ENCODE data around the gene CDH22. TPM values are rescaled to one million over a fixed set of nuclear protein-coding genes. Genes with fewer than 3 reads are reported as not detected.

Gene CDH22
- polyA plus RNA-seq, 1 donor from 2014 or later: 2.1 TPM

DNA sequence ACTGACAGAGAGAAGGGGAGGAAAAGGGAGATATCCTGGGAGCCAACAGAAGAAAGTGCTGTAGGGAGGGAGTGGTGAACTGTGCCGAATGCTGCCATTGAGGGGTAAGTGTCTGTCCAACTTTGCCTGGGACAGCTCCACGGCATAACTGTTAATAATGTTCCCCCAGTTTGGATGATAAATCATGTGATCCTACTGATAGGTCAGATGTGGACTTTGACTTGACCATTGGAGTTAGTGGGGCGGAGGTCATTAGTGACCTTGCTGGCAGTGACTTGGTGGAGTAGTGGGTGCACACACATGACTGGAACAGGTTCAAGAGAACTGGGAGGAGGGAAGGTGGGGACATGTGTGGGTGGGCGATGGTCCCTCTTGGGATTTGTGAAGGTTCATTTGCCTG is 50.4 kb downstream of the CDH22 start:
- H2AFZ ChIP-seq (ENCODE audit: low read depth, low read length): no peak overlapping the region
- no peaks in the 10 kb centered on the region for H3K9me2 ChIP-seq (ENCODE audit: insufficient read depth, low read length)
- no peaks in the 10 kb centered on the region for H3K79me2 ChIP-seq (replicated peaks; ENCODE audit: insufficient read depth, low read length)
- no peak for TF ChIP-seq CTCF (IDR thresholded peaks at IDR 0.05; ENCODE audit: poor library complexity, severe bottlenecking)
- no peak for TF ChIP-seq EZH2 (IDR thresholded peaks at IDR 0.05; ENCODE audit: borderline replicate concordance, insufficient read depth, low read length, poor library complexity, severe bottlenecking)
- TF ChIP-seq MXI1 (conservative IDR thresholded peaks at IDR 0.05; ENCODE audit: poor library complexity, severe bottlenecking): no peak
- no peak for TF ChIP-seq RAD21 (conservative IDR thresholded peaks at IDR 0.05)
- TF ChIP-seq TAF1 (IDR thresholded peaks at IDR 0.05; ENCODE audit: low read depth): no peak
- no peak for TF ChIP-seq EP300 (conservative IDR thresholded peaks at IDR 0.05; ENCODE audit: poor library complexity, severe bottlenecking)
- TF ChIP-seq POLR2AphosphoS5 (IDR thresholded peaks at IDR 0.05): no peak
- no peaks in the 10 kb centered on the region for H4K20me1 ChIP-seq (ENCODE audit: insufficient read depth)
- no peaks in the 10 kb centered on the region for H3F3A ChIP-seq (ENCODE audit: insufficient read depth, low read length, poor library complexity, severe bottlenecking)
- H3K27me3 ChIP-seq (ENCODE audit: insufficient read depth, low read depth, low read length): peaks cover 9% of the 10 kb centered on the region
- no peak overlapping the region for H3K4me3 ChIP-seq (ENCODE audit: low read length)
- H3K9ac ChIP-seq (ENCODE audit: low read length): no peak overlapping the region
- H3K4me2 ChIP-seq (ENCODE audit: low read length): no peak overlapping the region
- no peaks in the 10 kb centered on the region for H3K36me3 ChIP-seq (ENCODE audit: insufficient read depth, low read length)
- no peaks in the 10 kb centered on the region for H3K9me3 ChIP-seq (ENCODE audit: low read length)
- no peak overlapping the region for H3K27ac ChIP-seq (ENCODE audit: low read length)

DNA sequence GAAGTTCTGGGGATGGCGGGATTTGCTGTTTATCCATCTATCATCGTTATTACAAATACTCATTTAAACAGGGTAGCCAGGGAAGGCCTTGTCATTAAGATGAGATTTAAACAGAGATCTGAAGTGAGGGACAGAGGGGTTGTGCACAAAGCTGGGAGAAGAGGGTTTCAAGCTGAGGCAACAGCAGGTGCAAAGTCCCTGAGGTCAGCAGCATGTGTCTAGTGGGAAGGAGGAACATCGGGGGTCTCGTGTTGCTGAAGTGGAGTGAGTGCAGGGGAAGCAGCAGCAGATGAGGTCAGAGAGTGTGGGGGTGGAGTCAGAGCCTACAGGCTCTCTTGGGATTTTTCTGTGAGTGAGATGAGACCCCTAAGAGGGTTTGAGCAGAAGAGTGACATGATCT is 52.0 kb downstream of the CDH22 start:
- no peak overlapping the region for H3K4me2 ChIP-seq (ENCODE audit: low read length)
- H3K9me3 ChIP-seq (ENCODE audit: low read length): no peaks in the 10 kb centered on the region
- H3F3A ChIP-seq (ENCODE audit: insufficient read depth, low read length, poor library complexity, severe bottlenecking): no peaks in the 10 kb centered on the region
- no peak overlapping the region for H2AFZ ChIP-seq (ENCODE audit: low read depth, low read length)
- H3K79me2 ChIP-seq (replicated peaks; ENCODE audit: insufficient read depth, low read length): no peaks in the 10 kb centered on the region
- H4K20me1 ChIP-seq (ENCODE audit: insufficient read depth): no peaks in the 10 kb centered on the region
- H3K4me3 ChIP-seq (ENCODE audit: low read length): no peak overlapping the region
- peaks cover 25% of the 10 kb centered on the region for H3K27me3 ChIP-seq (ENCODE audit: insufficient read depth, low read depth, low read length)
- H3K27ac ChIP-seq (ENCODE audit: low read length): no peak overlapping the region
- H3K36me3 ChIP-seq (ENCODE audit: insufficient read depth, low read length): no peaks in the 10 kb centered on the region
- H3K9me2 ChIP-seq (ENCODE audit: insufficient read depth, low read length): no peaks in the 10 kb centered on the region
- TF ChIP-seq TAF1 (IDR thresholded peaks at IDR 0.05; ENCODE audit: low read depth): no peak
- TF ChIP-seq SMC3 (conservative IDR thresholded peaks at IDR 0.05; ENCODE audit: poor library complexity): no peak
- TF ChIP-seq CTCF (IDR thresholded peaks at IDR 0.05; ENCODE audit: poor library complexity, severe bottlenecking): no peak
- no peak for TF ChIP-seq RAD21 (conservative IDR thresholded peaks at IDR 0.05)
- TF ChIP-seq, protein P1, sequence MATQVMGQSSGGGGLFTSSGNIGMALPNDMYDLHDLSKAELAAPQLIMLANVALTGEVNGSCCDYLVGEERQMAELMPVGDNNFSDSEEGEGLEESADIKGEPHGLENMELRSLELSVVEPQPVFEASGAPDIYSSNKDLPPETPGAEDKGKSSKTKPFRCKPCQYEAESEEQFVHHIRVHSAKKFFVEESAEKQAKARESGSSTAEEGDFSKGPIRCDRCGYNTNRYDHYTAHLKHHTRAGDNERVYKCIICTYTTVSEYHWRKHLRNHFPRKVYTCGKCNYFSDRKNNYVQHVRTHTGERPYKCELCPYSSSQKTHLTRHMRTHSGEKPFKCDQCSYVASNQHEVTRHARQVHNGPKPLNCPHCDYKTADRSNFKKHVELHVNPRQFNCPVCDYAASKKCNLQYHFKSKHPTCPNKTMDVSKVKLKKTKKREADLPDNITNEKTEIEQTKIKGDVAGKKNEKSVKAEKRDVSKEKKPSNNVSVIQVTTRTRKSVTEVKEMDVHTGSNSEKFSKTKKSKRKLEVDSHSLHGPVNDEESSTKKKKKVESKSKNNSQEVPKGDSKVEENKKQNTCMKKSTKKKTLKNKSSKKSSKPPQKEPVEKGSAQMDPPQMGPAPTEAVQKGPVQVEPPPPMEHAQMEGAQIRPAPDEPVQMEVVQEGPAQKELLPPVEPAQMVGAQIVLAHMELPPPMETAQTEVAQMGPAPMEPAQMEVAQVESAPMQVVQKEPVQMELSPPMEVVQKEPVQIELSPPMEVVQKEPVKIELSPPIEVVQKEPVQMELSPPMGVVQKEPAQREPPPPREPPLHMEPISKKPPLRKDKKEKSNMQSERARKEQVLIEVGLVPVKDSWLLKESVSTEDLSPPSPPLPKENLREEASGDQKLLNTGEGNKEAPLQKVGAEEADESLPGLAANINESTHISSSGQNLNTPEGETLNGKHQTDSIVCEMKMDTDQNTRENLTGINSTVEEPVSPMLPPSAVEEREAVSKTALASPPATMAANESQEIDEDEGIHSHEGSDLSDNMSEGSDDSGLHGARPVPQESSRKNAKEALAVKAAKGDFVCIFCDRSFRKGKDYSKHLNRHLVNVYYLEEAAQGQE (IDR thresholded peaks at IDR 0.05; ENCODE audit: borderline replicate concordance): no peak
- no peak for TF ChIP-seq EZH2 (IDR thresholded peaks at IDR 0.05; ENCODE audit: borderline replicate concordance, insufficient read depth, low read length, poor library complexity, severe bottlenecking)
- TF ChIP-seq MXI1 (conservative IDR thresholded peaks at IDR 0.05; ENCODE audit: poor library complexity, severe bottlenecking): no peak
- TF ChIP-seq POLR2AphosphoS5 (IDR thresholded peaks at IDR 0.05): no peak
- TF ChIP-seq EP300 (conservative IDR thresholded peaks at IDR 0.05; ENCODE audit: poor library complexity, severe bottlenecking): no peak
- H3K9ac ChIP-seq (ENCODE audit: low read length): no peak overlapping the region

Measured in neural cell (in vitro differentiated cells).